Measurements from ENCODE around the gene AEBP1.
A peak's percentile ranks its signal among the peaks of the same experiment; 100 is the strongest.

Gene AEBP1

GRCh38 chr7:44075296-44076075, 28.7 kb upstream of the AEBP1 start:
- no peak overlapping the region for H3K4me3 ChIP-seq (ENCODE audit: low read length)
- TF ChIP-seq ZNF274 (IDR thresholded peaks at IDR 0.05; ENCODE audit: low read depth, low read length), result no peak

- H3K4me3 ChIP-seq (ENCODE audit: low read length), result no peak overlapping the region
- TF ChIP-seq ZNF274 (IDR thresholded peaks at IDR 0.05; ENCODE audit: low read depth, low read length), result no peak
Measured at GRCh38 chr7:44076101-44076895, 27.8 kb upstream of the AEBP1 start.

GRCh38 chr7:44077061-44077460, 27.1 kb upstream of the AEBP1 start:
- no peak overlapping the region for H3K4me3 ChIP-seq (ENCODE audit: low read length)
- no peak for TF ChIP-seq ZNF274 (IDR thresholded peaks at IDR 0.05; ENCODE audit: low read depth, low read length)

- no peak overlapping the region for H3K4me3 ChIP-seq (ENCODE audit: low read length)
- no peak for TF ChIP-seq ZNF274 (IDR thresholded peaks at IDR 0.05; ENCODE audit: low read depth, low read length)
Measured at GRCh38 chr7:44077681-44078091, 26.5 kb upstream of the AEBP1 start.

GRCh38 chr7:44078521-44078920, 25.6 kb upstream of the AEBP1 start:
- H3K4me3 ChIP-seq (ENCODE audit: low read length), result no peak overlapping the region
- no peak for TF ChIP-seq ZNF274 (IDR thresholded peaks at IDR 0.05; ENCODE audit: low read depth, low read length)

GRCh38 chr7:44079331-44080021, 24.7 kb upstream of the AEBP1 start:
- no peak overlapping the region for H3K4me3 ChIP-seq (ENCODE audit: low read length)
- no peak for TF ChIP-seq ZNF274 (IDR thresholded peaks at IDR 0.05; ENCODE audit: low read depth, low read length)

- no peak overlapping the region for H3K4me3 ChIP-seq (ENCODE audit: low read length)
- TF ChIP-seq ZNF274 (IDR thresholded peaks at IDR 0.05; ENCODE audit: low read depth, low read length), result no peak
Measured at GRCh38 chr7:44080118-44080517, 24.0 kb upstream of the AEBP1 start.

- no peak for TF ChIP-seq ZNF274 (IDR thresholded peaks at IDR 0.05; ENCODE audit: low read depth, low read length)
- peak overlapping the region; percentile 71; the same call in 1 of the 2 replicates for H3K4me3 ChIP-seq (ENCODE audit: low read length)
Measured at GRCh38 chr7:44080686-44081265, 23.4 kb upstream of the AEBP1 start.

GRCh38 chr7:44081266-44081748, 22.8 kb upstream of the AEBP1 start:
- no peak for TF ChIP-seq ZNF274 (IDR thresholded peaks at IDR 0.05; ENCODE audit: low read depth, low read length)
- peak overlapping the region; percentile 71 for H3K4me3 ChIP-seq (ENCODE audit: low read length)

- no peak for TF ChIP-seq ZNF274 (IDR thresholded peaks at IDR 0.05; ENCODE audit: low read depth, low read length)
- peak overlapping the region; percentile 80 for H3K4me3 ChIP-seq (ENCODE audit: low read length)
Measured at GRCh38 chr7:44082541-44083207, 21.5 kb upstream of the AEBP1 start.

- TF ChIP-seq ZNF274 (IDR thresholded peaks at IDR 0.05; ENCODE audit: low read depth, low read length), result no peak
- H3K4me3 ChIP-seq (ENCODE audit: low read length), result no peak overlapping the region
Measured at GRCh38 chr7:44083796-44084195, 20.3 kb upstream of the AEBP1 start.

GRCh38 chr7:44084701-44085100, 19.4 kb upstream of the AEBP1 start:
- no peak for TF ChIP-seq ZNF274 (IDR thresholded peaks at IDR 0.05; ENCODE audit: low read depth, low read length)
- H3K4me3 ChIP-seq (ENCODE audit: low read length), result no peak overlapping the region

GRCh38 chr7:44085546-44085945, 18.6 kb upstream of the AEBP1 start:
- no peak overlapping the region for H3K4me3 ChIP-seq (ENCODE audit: low read length)
- TF ChIP-seq ZNF274 (IDR thresholded peaks at IDR 0.05; ENCODE audit: low read depth, low read length), result no peak
